ENCODE measurements around the gene DMC1. TPM values are rescaled to one million over a fixed set of nuclear protein-coding genes. Genes with fewer than 3 reads are reported as not detected.

Gene DMC1
- total and polyA plus RNA-seq, 2 of the 13 experiments (the other 11 are each of a cell fraction or from before 2014, with no cell fraction given): 0.82 TPM; not detected in 1

GRCh38 chr22:38518620-38519019 is 51.4 kb downstream of the DMC1 start:
- Histone ChIP-seq H3K9ac (ENCODE audit: insufficient read depth, low read depth, low read length) (no peak overlapping the region), H3K36me3 (replicated peaks in 1 of 2; ENCODE audit: control insufficient read depth in 1 of 2, insufficient read depth in 2 of 2, low read length in 2 of 2) (no peaks in the 10 kb centered on the region), H3K4me2 (ENCODE audit: low read depth, low read length) (no peak overlapping the region), H3K4me3 (replicated peaks in 1 of 3; ENCODE audit: insufficient read depth in 1 of 3, low read depth in 2 of 3, low read length in 3 of 3) (no peak overlapping the region), H3K9me3 (ENCODE audit: low read length) (no peaks in the 10 kb centered on the region), H2AFZ (ENCODE audit: low read length) (no peak overlapping the region), H3K27me3 (ENCODE audit: control insufficient read depth in 1 of 2, insufficient read depth in 2 of 2, low read length in 2 of 2) (no peaks in the 10 kb centered on the region; a peak in 1 of 5 replicates), H4K20me1 (ENCODE audit: insufficient read depth, low read length) (no peaks in the 10 kb centered on the region), H3K27ac (ENCODE audit: extremely low read length, insufficient read depth, low read length) (no peak overlapping the region), H3K4me1 (ENCODE audit: insufficient read depth, low read length) (no peaks in the 10 kb centered on the region), H3K79me2 (ENCODE audit: insufficient read depth, low read length) (no peaks in the 10 kb centered on the region)
- FAIRE-seq: no peak
- intact Hi-C loops (cut with micrococcal nuclease; ENCODE audit: unreplicated experiment) (no loop called here), in situ Hi-C loops (cut with HindIII; ENCODE audit: extremely low pct_ligation_motif_present, low pct_unique_long_range_greater_than_20kb) (loop anchor here (10.0 kb wide), 1 partner anchor 464 kb away; the partner anchor contains the start of gene PICK1)
- no peak for DNase-seq (ENCODE audit: low spot score)
- POLR2A ChIA-PET: no interaction called here
- WGBS (ENCODE audit: low lambda C conversion rate): 26% methylated on average over 4 of the region's 4 CpGs
- ATAC-seq: no peak
- BruUV-seq (replicated peaks): no TSS peak
- TF ChIP-seq SP1 (IDR thresholded peaks at IDR 0.05): no peak
- TF ChIP-seq SP1 (CRISPR knock-in tag; IDR thresholded peaks at IDR 0.05): no peak
- no peak for TF ChIP-seq ZNF136 (CRISPR knock-in tag; IDR thresholded peaks at IDR 0.05; ENCODE audit: low read depth)
- no peak for TF ChIP-seq TRAFD1 (CRISPR knock-in tag; IDR thresholded peaks at IDR 0.05; ENCODE audit: borderline replicate concordance)
- TF ChIP-seq ZBTB26 (CRISPR knock-in tag; IDR thresholded peaks at IDR 0.05; ENCODE audit: borderline replicate concordance): no peak
- TF ChIP-seq ZNF558 (CRISPR knock-in tag; IDR thresholded peaks at IDR 0.05; ENCODE audit: borderline replicate concordance): no peak
- TF ChIP-seq NFATC3 (CRISPR knock-in tag; IDR thresholded peaks at IDR 0.05): no peak
- no peak for TF ChIP-seq FOXP1 (IDR thresholded peaks at IDR 0.05)
- no peak for TF ChIP-seq FOXP1 (CRISPR knock-in tag; IDR thresholded peaks at IDR 0.05)
- no peak for TF ChIP-seq ZNF777 (CRISPR knock-in tag; IDR thresholded peaks at IDR 0.05)
- no peak for TF ChIP-seq ZNF280B (CRISPR knock-in tag; IDR thresholded peaks at IDR 0.05; ENCODE audit: borderline replicate concordance)
- CTCF ChIA-PET (ENCODE audit: low intra/inter-chr PET ratio, low total read pairs): no interaction called here
